HG03066 (cell line): ENCODE data around the gene FBXO46.
"Not testable (repeated sequence)": the region's sequence is repeated elsewhere in the genome, so short reads cannot be mapped to it uniquely, and the experiment has no call there.

Experiments
- ATAC-seq: cut with Tn5 transposase; IDR thresholded peaks from one replicate; pipeline ENCODE4 v1.9.1; 2021; ENCODE audit warnings: low read depth; ENCODE audit not compliant: unreplicated experiment

FBXO46 gene

GRCh38 chr19:45733160-45733810 is 2.6 kb upstream of the FBXO46 start, which contains the start of gene MEIOSIN:
Gene MEIOSIN, plus strand, starts transcription at chr19:45733439. Its CDS starts 1,938 bp downstream, at chr19:45735377.
- ATAC-seq, result no peak

GRCh38 chr19:45729800-45730290 is 851 bp downstream of the FBXO46 start:
- no peak for ATAC-seq

GRCh38 chr19:45728683-45729082 is 2.0 kb downstream of the FBXO46 start:
- not testable (repeated sequence) for ATAC-seq

GRCh38 chr19:45720065-45720464 is 10.6 kb downstream of the FBXO46 start:
- not testable (repeated sequence) for ATAC-seq

GRCh38 chr19:45717983-45718650 is 12.6 kb downstream of the FBXO46 start:
- no peak for ATAC-seq

- peak; percentile 93 for ATAC-seq
These were observed 13.3 kb downstream of the FBXO46 start for GRCh38 chr19:45717131-45717982.

- no peak for ATAC-seq
These were observed 14.2 kb downstream of the FBXO46 start for GRCh38 chr19:45716359-45717130.

- no peak for ATAC-seq
These were observed 15.6 kb downstream of the FBXO46 start for GRCh38 chr19:45715139-45715538.

- ATAC-seq, result no peak
These were observed 17.6 kb downstream of the FBXO46 start for GRCh38 chr19:45713141-45713540.

- no peak for ATAC-seq
These were observed 18.0 kb downstream of the FBXO46 start for GRCh38 chr19:45712699-45713067.

GRCh38 chr19:45711851-45712698 is 18.6 kb downstream of the FBXO46 start:
- no peak for ATAC-seq

- no peak for ATAC-seq
These were observed 20.2 kb downstream of the FBXO46 start for GRCh38 chr19:45710356-45711130.

GRCh38 chr19:45705710-45706415 is 24.8 kb downstream of the FBXO46 start:
- no peak for ATAC-seq

- no peak for ATAC-seq
These were observed 25.6 kb downstream of the FBXO46 start for GRCh38 chr19:45705115-45705514.

GRCh38 chr19:45701676-45702075 is 29.0 kb downstream of the FBXO46 start:
- ATAC-seq, result no peak

GRCh38 chr19:45693106-45693788 is 37.4 kb downstream of the FBXO46 start:
- ATAC-seq, result no peak
